Activated naive CD8-positive, alpha-beta T cell treated with anti-CD3 and anti-CD28 coated beads, Interleukin-2, amount 10 ng/mL, durations not matched to agents 7 days and 5 days (primary cell): ENCODE data around the gene ATP13A2. TPM values are rescaled to one million over a fixed set of nuclear protein-coding genes. Genes with fewer than 3 reads are reported as not detected.
A peak's percentile ranks its signal among the peaks of the same experiment; 100 is the strongest.
"Not testable (repeated sequence)": the region's sequence is repeated elsewhere in the genome, so short reads cannot be mapped to it uniquely, and the experiment has no call there.

ENCODE experiments used
- ATAC-seq: fragments of 150-1000 bp; cut with Tn5 transposase; one replicate; pipeline ENCODE4 v1.10.0; 2021; ENCODE audit warnings: low read depth, moderate library complexity
- POLR2A ChIA-PET: fragments of 350-600 bp; sonication (Branson Sonifier 250); formaldehyde crosslinking; loops from one replicate; lab custom pipeline; 2021; ENCODE audit warnings: antibody characterized with exemption; lab: Charles Lee
- DNase-seq: peaks from one replicate; pipeline ENCODE4 v3.0.0; 2021
- H3K27ac Mint-ChIP-seq: one replicate; pipeline ENCODE4 v1.8.0; 2022; ENCODE audit warnings: mild to moderate bottlenecking, mixed read lengths
- H3K27me3 Mint-ChIP-seq: one replicate; pipeline ENCODE4 v1.8.0; 2022; ENCODE audit warnings: mild to moderate bottlenecking, moderate library complexity, mixed read lengths
- H3K36me3 Mint-ChIP-seq: one replicate; pipeline ENCODE4 v1.8.0; 2021; ENCODE audit warnings: mild to moderate bottlenecking, mixed read lengths
- H3K4me1 Mint-ChIP-seq: one replicate; pipeline ENCODE4 v1.8.0; 2021; ENCODE audit warnings: mixed read lengths
- H3K4me3 Mint-ChIP-seq: one replicate; pipeline ENCODE4 v1.8.0; 2022; ENCODE audit warnings: mild to moderate bottlenecking, moderate library complexity, mixed read lengths
- H3K9me3 Mint-ChIP-seq: one replicate; pipeline ENCODE4 v1.8.0; 2021; ENCODE audit warnings: mixed read lengths
- total RNA-seq, 2 experiments: library from RNA; stranded (reverse); gene quantifications; one replicate each; pipeline ENCODE4 v1.2.3, GENCODE V29; 2021

The ATP13A2 gene
- total RNA-seq, 2 experiments from 2014 or later, result 45.1 to 45.3 TPM

GRCh38 chr1:16966282-16966681, 45.4 kb downstream of the ATP13A2 start:
- Mint-ChIP-seq H3K4me3 (no peak overlapping the region), H3K27ac (no peak overlapping the region), H3K36me3 (peaks cover 3% of the 10 kb centered on the region), H3K27me3 (no peaks in the 10 kb centered on the region), H3K4me1 (no peaks in the 10 kb centered on the region), H3K9me3 (no peaks in the 10 kb centered on the region)
- no peak for DNase-seq
- no peak for ATAC-seq
- POLR2A ChIA-PET, result no interaction called here

DNA sequence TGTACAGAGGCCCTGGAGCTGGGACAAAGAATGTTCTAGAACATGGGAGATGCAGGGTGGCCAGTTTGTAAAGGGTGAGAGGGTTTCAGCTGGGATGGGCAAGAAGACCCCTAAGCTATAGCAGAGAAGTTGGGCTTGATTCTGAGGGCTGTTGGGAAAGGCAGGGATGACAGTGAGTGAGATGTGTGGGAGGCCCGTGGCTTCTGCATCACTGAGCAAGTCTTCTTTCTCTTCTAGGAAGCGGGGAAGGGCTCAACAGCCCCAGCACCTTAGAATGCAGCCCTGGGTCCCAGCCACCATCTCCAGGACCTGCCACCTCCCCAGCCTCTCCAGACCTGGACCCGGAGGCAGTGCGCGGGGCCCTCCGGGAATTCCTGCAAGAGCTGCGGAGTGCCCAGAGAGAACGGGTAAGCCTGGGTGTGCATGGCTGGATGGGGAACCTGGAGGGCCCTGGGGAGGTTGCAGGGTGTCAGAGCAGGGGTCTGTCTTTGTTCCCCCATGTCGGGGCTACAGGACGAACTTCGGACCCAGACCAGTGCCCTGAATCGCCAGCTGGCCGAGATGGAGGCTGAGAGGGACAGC, 46.2 kb downstream of the ATP13A2 start:
- Mint-ChIP-seq H3K36me3 (peaks cover 3% of the 10 kb centered on the region), H3K4me1 (peaks cover under 1% of the 10 kb centered on the region), H3K27me3 (no peaks in the 10 kb centered on the region), H3K27ac (no peak overlapping the region), H3K4me3 (no peak overlapping the region), H3K9me3 (no peaks in the 10 kb centered on the region)
- POLR2A ChIA-PET, result no interaction called here
- DNase-seq, result no peak
- no peak for ATAC-seq

GRCh38 chr1:16964169-16964568, 47.6 kb downstream of the ATP13A2 start:
- POLR2A ChIA-PET, H3K36me3 Mint-ChIP-seq, ATAC-seq, H3K27me3 Mint-ChIP-seq, H3K4me1 Mint-ChIP-seq, DNase-seq, H3K9me3 Mint-ChIP-seq, H3K4me3 Mint-ChIP-seq: not testable (repeated sequence)
- peak overlapping the region; percentile 45 for H3K27ac Mint-ChIP-seq

DNA sequence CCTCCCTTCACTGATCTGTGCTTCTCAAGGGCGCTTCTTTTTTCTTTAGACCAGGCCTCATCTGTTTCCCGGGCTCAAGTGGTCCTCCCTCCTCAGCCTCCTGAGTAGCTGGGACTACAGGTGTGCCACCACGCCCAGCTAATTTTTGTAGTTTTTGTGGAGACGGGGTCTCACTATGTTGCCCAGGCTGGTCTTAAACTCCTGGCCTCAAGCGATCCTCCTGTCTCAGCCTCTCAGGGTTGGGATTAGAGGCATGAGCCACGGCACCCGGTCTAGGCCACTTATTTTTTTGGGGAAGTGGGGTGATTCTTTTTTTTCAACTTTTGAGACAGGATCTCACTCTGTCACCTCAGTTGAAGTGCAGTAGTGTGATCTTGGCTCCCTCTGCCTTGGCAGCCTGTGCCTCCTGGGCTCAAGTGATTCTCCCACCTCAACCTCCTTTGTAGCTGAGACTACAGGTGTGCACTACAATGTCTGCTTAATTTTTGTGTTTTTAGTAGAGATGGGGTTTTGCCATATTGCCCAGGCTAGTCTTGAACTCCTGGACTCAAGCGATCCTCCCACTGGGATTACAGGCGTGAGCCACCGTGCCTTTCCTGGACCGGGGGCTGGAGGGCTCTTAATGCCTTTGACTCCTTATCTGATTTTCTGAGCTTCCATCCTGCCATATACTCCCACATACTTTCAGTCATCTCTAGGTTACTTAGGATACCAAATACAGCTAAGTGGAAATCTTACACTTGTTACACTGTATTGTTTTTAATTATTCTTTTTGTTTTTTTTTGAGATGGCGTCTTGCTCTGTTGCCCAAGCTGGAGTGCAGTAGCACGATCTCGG, 50.2 kb downstream of the ATP13A2 start:
- Mint-ChIP-seq H3K36me3 (peaks cover 1% of the 10 kb centered on the region), H3K4me1 (peaks cover 5% of the 10 kb centered on the region), H3K27me3 (no peaks in the 10 kb centered on the region), H3K27ac (no peak overlapping the region), H3K4me3 (peak overlapping the region; percentile 69), H3K9me3 (no peaks in the 10 kb centered on the region)
- no peak for ATAC-seq
- POLR2A ChIA-PET, result no interaction called here
- DNase-seq, result no peak

- peaks cover 5% of the 10 kb centered on the region for H3K4me1 Mint-ChIP-seq
- POLR2A ChIA-PET, result interaction anchor here (1.2 kb wide), 1 partner anchor 56 kb away, joined by 4 read pairs; no protein-coding TSS in a partner anchor
- DNase-seq, result peak; percentile 85
- peak; percentile 81 for ATAC-seq
- H3K27ac Mint-ChIP-seq, result peak overlapping the region; percentile 48
- no peaks in the 10 kb centered on the region for H3K27me3 Mint-ChIP-seq
- no peaks in the 10 kb centered on the region for H3K9me3 Mint-ChIP-seq
- H3K36me3 Mint-ChIP-seq, result no peaks in the 10 kb centered on the region
- peak overlapping the region; percentile 75 for H3K4me3 Mint-ChIP-seq
Measured at GRCh38 chr1:16960560-16961296, 51.0 kb downstream of the ATP13A2 start.

DNA sequence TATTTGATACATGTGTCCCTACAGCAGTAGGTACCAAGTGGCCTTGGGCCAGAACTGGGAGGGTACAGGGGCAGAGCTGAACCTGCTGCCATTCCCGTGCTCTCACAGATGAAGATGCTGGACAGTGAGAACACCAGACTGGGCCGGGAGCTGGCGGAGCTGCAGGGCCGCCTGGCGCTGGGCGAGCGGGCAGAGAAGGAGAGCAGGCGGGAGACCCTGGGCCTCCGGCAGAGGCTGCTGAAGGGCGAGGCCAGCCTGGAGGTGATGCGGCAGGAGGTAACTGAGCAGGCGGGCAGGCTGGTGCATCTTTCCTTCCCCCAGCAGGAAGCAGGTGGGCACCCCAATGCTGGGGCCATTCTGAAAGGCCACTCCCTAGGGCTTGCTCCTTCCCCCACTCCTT, 53.3 kb downstream of the ATP13A2 start:
- DNase-seq (no peak), ATAC-seq (no peak)
- Mint-ChIP-seq H3K27ac (no peak overlapping the region), H3K4me1 (peaks cover 5% of the 10 kb centered on the region), H3K36me3 (no peaks in the 10 kb centered on the region), H3K27me3 (no peaks in the 10 kb centered on the region), H3K4me3 (no peak overlapping the region), H3K9me3 (no peaks in the 10 kb centered on the region)
- POLR2A ChIA-PET, result no interaction called here

GRCh38 chr1:16957731-16958130, 54.0 kb downstream of the ATP13A2 start:
- Mint-ChIP-seq H3K36me3 (no peaks in the 10 kb centered on the region), H3K27ac (no peak overlapping the region), H3K4me3 (no peak overlapping the region), H3K27me3 (no peaks in the 10 kb centered on the region), H3K4me1 (peaks cover 5% of the 10 kb centered on the region), H3K9me3 (no peaks in the 10 kb centered on the region)
- POLR2A ChIA-PET, result no interaction called here
- ATAC-seq, result no peak
- DNase-seq, result no peak

- POLR2A ChIA-PET, result no interaction called here
- no peaks in the 10 kb centered on the region for H3K36me3 Mint-ChIP-seq
- H3K4me1 Mint-ChIP-seq, result peaks cover 5% of the 10 kb centered on the region
- H3K9me3 Mint-ChIP-seq, result no peaks in the 10 kb centered on the region
- H3K27me3 Mint-ChIP-seq, result no peaks in the 10 kb centered on the region
- H3K27ac Mint-ChIP-seq, result no peak overlapping the region
- DNase-seq (no peak), ATAC-seq (no peak)
- no peak overlapping the region for H3K4me3 Mint-ChIP-seq
Measured at GRCh38 chr1:16956775-16957174, 55.0 kb downstream of the ATP13A2 start.

- Mint-ChIP-seq H3K9me3 (no peaks in the 10 kb centered on the region), H3K36me3 (no peaks in the 10 kb centered on the region), H3K27ac (no peak overlapping the region), H3K4me3 (no peak overlapping the region), H3K4me1 (peaks cover under 1% of the 10 kb centered on the region), H3K27me3 (no peaks in the 10 kb centered on the region)
- DNase-seq (no peak), ATAC-seq (no peak)
- POLR2A ChIA-PET, result interaction anchor here (0.9 kb wide), 1 partner anchor 50 kb away, joined by 3 read pairs; no protein-coding TSS in a partner anchor
Measured at GRCh38 chr1:16955186-16955585, 56.5 kb downstream of the ATP13A2 start.

GRCh38 chr1:16954579-16954978, 57.1 kb downstream of the ATP13A2 start:
- H3K4me3 Mint-ChIP-seq, result no peak overlapping the region
- no peaks in the 10 kb centered on the region for H3K27me3 Mint-ChIP-seq
- no peaks in the 10 kb centered on the region for H3K4me1 Mint-ChIP-seq
- POLR2A ChIA-PET, result interaction anchor here (0.6 to 0.9 kb wide), 2 partner anchors 33 to 50 kb away, joined by 3 read pairs; partner anchors contain the start of gene CROCC
- no peak overlapping the region for H3K27ac Mint-ChIP-seq
- no peaks in the 10 kb centered on the region for H3K9me3 Mint-ChIP-seq
- ATAC-seq, result no peak
- no peaks in the 10 kb centered on the region for H3K36me3 Mint-ChIP-seq
- DNase-seq, result no peak

DNA sequence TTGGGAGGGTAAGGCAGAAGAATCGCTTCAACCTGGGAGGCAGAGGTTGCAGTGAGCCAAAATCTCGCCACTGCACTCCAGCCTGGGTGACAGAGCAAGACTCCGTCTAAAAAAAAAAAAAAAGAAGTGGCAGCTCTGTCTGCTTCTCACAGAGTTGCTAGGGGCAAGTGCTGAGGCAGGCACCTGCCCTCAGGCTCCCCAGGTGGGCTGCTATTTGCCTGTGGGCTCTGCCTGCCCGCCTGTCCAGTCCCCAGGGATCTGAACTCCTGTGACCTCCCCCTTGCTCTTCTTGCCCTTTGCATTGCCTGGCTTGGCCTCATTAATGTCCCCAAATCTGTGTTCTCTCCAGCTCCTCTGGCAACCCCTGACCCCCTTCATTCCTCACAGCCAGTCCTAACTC, 59.4 kb downstream of the ATP13A2 start:
- not testable (repeated sequence) for H3K27ac Mint-ChIP-seq, H3K27me3 Mint-ChIP-seq, ATAC-seq

GRCh38 chr1:16949026-16949425, 62.7 kb downstream of the ATP13A2 start:
- H3K4me3 Mint-ChIP-seq, POLR2A ChIA-PET, ATAC-seq, H3K4me1 Mint-ChIP-seq, H3K27me3 Mint-ChIP-seq, H3K27ac Mint-ChIP-seq, H3K36me3 Mint-ChIP-seq, DNase-seq, H3K9me3 Mint-ChIP-seq: not testable (repeated sequence)

More for the DNA sequence above, 59.4 kb downstream of the ATP13A2 start:
- not testable (repeated sequence) for H3K36me3 Mint-ChIP-seq, DNase-seq, H3K4me3 Mint-ChIP-seq, H3K9me3 Mint-ChIP-seq, H3K4me1 Mint-ChIP-seq
- POLR2A ChIA-PET, result interaction anchor here (1.4 kb wide), 1 partner anchor 47 kb away, joined by 3 read pairs; no protein-coding TSS in a partner anchor

- H3K27ac Mint-ChIP-seq, H3K9me3 Mint-ChIP-seq, H3K27me3 Mint-ChIP-seq, POLR2A ChIA-PET, H3K4me3 Mint-ChIP-seq, ATAC-seq, H3K4me1 Mint-ChIP-seq, DNase-seq, H3K36me3 Mint-ChIP-seq: not testable (repeated sequence)
Measured at GRCh38 chr1:16948282-16948891, 63.3 kb downstream of the ATP13A2 start.
